A673 (cell line): Measurements from ENCODE around the gene SLC39A13. TPM values are rescaled to one million over a fixed set of nuclear protein-coding genes. Genes with fewer than 3 reads are reported as not detected.

Experiments
- BruUV-seq: library from RNA; stranded (reverse); fragments of 400-500 nt; replicated peaks from 2 replicates; lab custom pipeline; 2021; lab: Mats Ljungman, UMichigan
- CTCF ChIA-PET: fragments of 300-600 bp; sonication (Branson Sonifier 250); formaldehyde crosslinking; loops from one replicate; lab custom pipeline; 2022; ENCODE audit warnings: antibody characterized with exemption; lab: Charles Lee
- POLR2A ChIA-PET: fragments of 300-600 bp; sonication (Branson Sonifier 250); formaldehyde crosslinking; loops from one replicate; lab custom pipeline; 2022; ENCODE audit warnings: antibody characterized with exemption; ENCODE audit not compliant: low non-redundant PET; lab: Charles Lee
- DNase-seq: peaks from one replicate; pipeline ENCODE4 v3.0.0-alpha.2; 2015; ENCODE audit warnings: low spot score
- H3K27ac ChIP-seq: fragments of 200-600 bp; sonication (generic); 2 replicates; pipeline ENCODE4 v1.5.1; 2016; ENCODE audit warnings: mixed run types, low read depth, mild to moderate bottlenecking, mixed read lengths, antibody characterized with exemption, low read length; ENCODE audit not compliant: poor library complexity, severe bottlenecking
- H3K27me3 ChIP-seq: fragments of 200-600 bp; sonication (generic); replicated peaks from 2 replicates; pipeline ENCODE4 v1.6.1; 2017; ENCODE audit warnings: mixed run types, low read depth, mild to moderate bottlenecking, mixed read lengths, antibody characterized with exemption, low read length; ENCODE audit not compliant: insufficient read depth, poor library complexity
- H3K36me3 ChIP-seq: fragments of 200-600 bp; sonication (generic); 2 replicates; pipeline ENCODE4 v1.6.1; 2016; ENCODE audit warnings: mixed run types, mild to moderate bottlenecking, mixed read lengths, antibody characterized with exemption, low read length; ENCODE audit not compliant: insufficient read depth, poor library complexity, severe bottlenecking
- H3K4me1 ChIP-seq: fragments of 200-600 bp; sonication (generic); 2 replicates; pipeline ENCODE4 v1.6.1; 2017; ENCODE audit warnings: mixed run types, mild to moderate bottlenecking, mixed read lengths, antibody characterized with exemption, low read length; ENCODE audit not compliant: insufficient read depth, poor library complexity, severe bottlenecking
- H3K4me3 ChIP-seq: fragments of 200-600 bp; sonication (generic); 2 replicates; pipeline ENCODE4 v1.5.1; 2016; ENCODE audit warnings: low read depth, mixed run types, mild to moderate bottlenecking, mixed read lengths, low read length; ENCODE audit not compliant: poor library complexity, severe bottlenecking
- H3K9me3 ChIP-seq: fragments of 200-600 bp; sonication (generic); 2 replicates; pipeline ENCODE4 v1.6.1; 2016; ENCODE audit warnings: mixed run types, low read depth, mild to moderate bottlenecking, mixed read lengths, antibody characterized with exemption, low read length; ENCODE audit not compliant: poor library complexity, severe bottlenecking
- CTCF ChIP-seq: fragments of 300-800, 200-600 bp; sonication (generic); conservative IDR thresholded peaks from 2 replicates; pipeline ENCODE4 v1.5.1; 2017; ENCODE audit warnings: low read depth, mild to moderate bottlenecking, antibody characterized with exemption, low read length, moderate library complexity, mixed read lengths
- EZH2 ChIP-seq: fragments of 200-600 bp; sonication (generic); IDR thresholded peaks from 2 replicates; pipeline ENCODE4 v1.6.1; 2017; ENCODE audit warnings: borderline replicate concordance, low read depth, mild to moderate bottlenecking, mixed read lengths, antibody characterized with exemption, low read length; ENCODE audit not compliant: poor library complexity, severe bottlenecking
- intact Hi-C: fragments of 100-400 bp; cut with micrococcal nuclease; formaldehyde crosslinking; loops from one replicate; pipeline ENCODE4 v1.10.0; 2022; ENCODE audit not compliant: unreplicated experiment
- total RNA-seq: library from RNA; stranded (reverse); gene quantifications from 2 replicates; pipeline ENCODE4 v1.2.3, GENCODE V29; 2021

The SLC39A13 gene
- total RNA-seq, 1 experiment from 2014 or later, result 53.3 TPM

DNA sequence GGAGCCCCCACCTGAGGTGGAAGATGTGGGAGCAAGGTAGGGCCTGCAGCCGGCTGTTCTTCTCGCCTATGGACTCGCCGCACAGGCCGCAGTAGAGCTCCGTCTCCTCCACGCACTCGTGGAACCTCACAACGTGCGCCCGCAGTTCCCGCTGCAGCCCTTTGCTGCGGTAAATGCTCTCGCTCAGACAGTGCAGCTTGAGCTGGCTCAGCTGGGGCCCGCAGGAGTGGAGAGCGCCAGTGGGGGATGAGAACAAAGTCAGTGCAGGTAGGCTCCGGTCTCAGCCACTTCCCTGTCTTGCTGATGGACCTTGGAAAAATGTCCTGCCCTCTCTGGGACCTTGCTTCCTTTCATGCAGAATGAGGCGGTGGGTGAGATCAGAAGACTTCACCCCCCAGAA, 30.3 kb downstream of the SLC39A13 start:
- ChIA-PET CTCF (interaction anchor here (0.7 kb wide), 1 partner anchor 16 kb away, joined by 3 read pairs; no protein-coding TSS in a partner anchor), POLR2A (no interaction called here)
- Histone ChIP-seq H3K4me1 (no peaks in the 10 kb centered on the region), H3K9me3 (no peaks in the 10 kb centered on the region), H3K36me3 (no peaks in the 10 kb centered on the region), H3K27ac (no peak overlapping the region), H3K27me3 (no peaks in the 10 kb centered on the region), H3K4me3 (no peak overlapping the region)
- no peak for DNase-seq
- no TSS peak for BruUV-seq
- TF ChIP-seq EZH2 (no peak), CTCF (no peak)
- intact Hi-C loops, result no loop called here

DNA sequence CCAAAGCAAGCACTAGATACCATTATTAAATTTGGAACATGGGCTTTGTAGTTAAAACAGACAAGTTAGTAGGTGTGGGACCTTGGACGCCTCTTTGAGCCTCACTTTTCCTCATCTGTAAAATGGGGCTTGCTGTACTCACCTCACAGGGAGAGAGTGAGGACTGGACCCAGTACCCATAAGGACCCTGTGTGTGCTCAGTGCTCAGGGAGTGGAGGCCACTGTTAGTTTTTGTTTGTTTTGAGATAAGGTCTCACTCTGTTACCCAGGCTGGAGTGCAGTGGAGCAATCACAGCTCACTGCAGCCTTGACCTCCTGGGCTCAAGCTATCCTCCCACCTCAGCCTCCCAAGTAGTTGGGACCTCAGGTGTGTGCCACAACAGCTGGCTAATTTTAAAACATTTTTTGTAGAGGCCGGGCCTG, 31.7 kb downstream of the SLC39A13 start:
- no peak for DNase-seq
- Histone ChIP-seq H3K27me3 (no peaks in the 10 kb centered on the region), H3K4me3 (no peak overlapping the region), H3K4me1 (no peaks in the 10 kb centered on the region), H3K36me3 (no peaks in the 10 kb centered on the region), H3K9me3 (no peaks in the 10 kb centered on the region), H3K27ac (no peak overlapping the region)
- ChIA-PET POLR2A (interaction anchor here (0.6 kb wide), 1 partner anchor 146 kb away, joined by 4 read pairs; no protein-coding TSS in a partner anchor), CTCF (no interaction called here)
- no peak for TF ChIP-seq CTCF
- TF ChIP-seq EZH2, result no peak
- BruUV-seq, result no TSS peak
- intact Hi-C loops, result no loop called here

DNA sequence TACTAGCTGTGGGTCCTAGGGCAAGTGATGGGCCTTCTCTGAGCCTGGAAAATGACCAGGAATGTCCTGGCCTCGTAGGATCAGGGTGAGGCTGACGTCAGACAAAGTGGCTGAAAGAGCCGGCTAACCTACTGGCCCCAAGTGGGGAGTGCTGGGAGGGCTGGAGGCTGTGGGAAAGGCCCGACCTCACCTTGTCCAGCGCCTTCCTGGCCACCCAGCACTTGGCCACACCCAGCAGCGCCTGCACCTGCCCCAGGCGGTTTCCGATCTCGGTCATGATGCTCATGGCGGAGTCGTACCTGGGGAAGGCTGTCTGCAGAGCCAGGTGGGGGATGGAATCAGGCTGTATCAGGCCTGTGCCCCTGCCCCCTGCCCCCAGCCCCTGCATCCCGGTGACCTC, 33.0 kb downstream of the SLC39A13 start:
- TF ChIP-seq EZH2, result no peak
- no peak for TF ChIP-seq CTCF
- H3K4me1 ChIP-seq, result no peaks in the 10 kb centered on the region
- H3K4me3 ChIP-seq, result no peak overlapping the region
- H3K27me3 ChIP-seq, result no peaks in the 10 kb centered on the region
- BruUV-seq, result no TSS peak
- no peaks in the 10 kb centered on the region for H3K9me3 ChIP-seq
- DNase-seq, result no peak
- H3K27ac ChIP-seq, result no peak overlapping the region
- intact Hi-C loops, result no loop called here
- POLR2A ChIA-PET, result no interaction called here
- CTCF ChIA-PET, result no interaction called here
- H3K36me3 ChIP-seq, result no peaks in the 10 kb centered on the region
